ENCODE measurements around the gene CCBE1.

GRCh38 chr18:59706499-59706898, 9.3 kb upstream of the CCBE1 start:
- TF ChIP-seq, protein P1, sequence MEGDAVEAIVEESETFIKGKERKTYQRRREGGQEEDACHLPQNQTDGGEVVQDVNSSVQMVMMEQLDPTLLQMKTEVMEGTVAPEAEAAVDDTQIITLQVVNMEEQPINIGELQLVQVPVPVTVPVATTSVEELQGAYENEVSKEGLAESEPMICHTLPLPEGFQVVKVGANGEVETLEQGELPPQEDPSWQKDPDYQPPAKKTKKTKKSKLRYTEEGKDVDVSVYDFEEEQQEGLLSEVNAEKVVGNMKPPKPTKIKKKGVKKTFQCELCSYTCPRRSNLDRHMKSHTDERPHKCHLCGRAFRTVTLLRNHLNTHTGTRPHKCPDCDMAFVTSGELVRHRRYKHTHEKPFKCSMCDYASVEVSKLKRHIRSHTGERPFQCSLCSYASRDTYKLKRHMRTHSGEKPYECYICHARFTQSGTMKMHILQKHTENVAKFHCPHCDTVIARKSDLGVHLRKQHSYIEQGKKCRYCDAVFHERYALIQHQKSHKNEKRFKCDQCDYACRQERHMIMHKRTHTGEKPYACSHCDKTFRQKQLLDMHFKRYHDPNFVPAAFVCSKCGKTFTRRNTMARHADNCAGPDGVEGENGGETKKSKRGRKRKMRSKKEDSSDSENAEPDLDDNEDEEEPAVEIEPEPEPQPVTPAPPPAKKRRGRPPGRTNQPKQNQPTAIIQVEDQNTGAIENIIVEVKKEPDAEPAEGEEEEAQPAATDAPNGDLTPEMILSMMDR (IDR thresholded peaks at IDR 0.05; ENCODE audit: insufficient read depth, low read length), result no peak
- no peak for TF ChIP-seq GABPA (IDR thresholded peaks at IDR 0.05; ENCODE audit: low read depth)

All from HL-60 (cell line).